Thoracic aorta (tissue), 2 donors: ENCODE results near the gene UBASH3B. TPM values are rescaled to one million over a fixed set of nuclear protein-coding genes. Genes with fewer than 3 reads are reported as not detected.

Experiments
- ATAC-seq: fragments of 150-250 bp; one replicate; pipeline ENCODE4 v1.8.0; 2017; ENCODE audit warnings: low read depth; ENCODE audit not compliant: insufficient number of reproducible peaks, low FRiP score
- DNase-seq: peaks from one replicate; pipeline ENCODE4 v3.0.0-alpha.2; 2020; ENCODE audit warnings: low spot score
- H3K27ac ChIP-seq, 2 donors: fragments of 200-600 bp; sonication (generic); 1 replicate in 1 of 2; 2 replicates in 1 of 2; pipeline ENCODE4 v1.5.1; 2016; ENCODE audit warnings: mild to moderate bottlenecking in 2 of 2, moderate library complexity in 2 of 2
- H3K27me3 ChIP-seq: fragments of 200-600 bp; sonication (generic); replicated peaks from 2 replicates; pipeline ENCODE4 v1.6.0; 2016; ENCODE audit warnings: mild to moderate bottlenecking; ENCODE audit not compliant: insufficient read depth
- H3K36me3 ChIP-seq: fragments of 200-600 bp; sonication (generic); one replicate; pipeline ENCODE4 v1.5.1; 2016
- H3K4me1 ChIP-seq, 2 donors: fragments of 200-600 bp; sonication (generic); 1 replicate in 1 of 2; 2 replicates in 1 of 2; pipeline versions ENCODE4 v1.5.1 to v1.6.0; 2016; ENCODE audit warnings: low read depth in 2 of 2, mild to moderate bottlenecking in 1 of 2; ENCODE audit not compliant: control insufficient read depth in 1 of 2
- H3K4me3 ChIP-seq: fragments of 200-600 bp; sonication (generic); 2 replicates; pipeline ENCODE4 v1.5.1; 2016; ENCODE audit warnings: mild to moderate bottlenecking
- H3K9me3 ChIP-seq: fragments of 200-600 bp; sonication (generic); 2 replicates; pipeline ENCODE4 v1.5.1; 2016
- CTCF ChIP-seq: fragments of 200-600 bp; sonication (generic); IDR thresholded peaks from one replicate; pipeline ENCODE4 v1.5.1; 2019; ENCODE audit warnings: antibody characterized with exemption
- total RNA-seq, 2 donors: library from RNA; depleted of rRNA; stranded (reverse); fragments of >200 nt; gene quantifications; one replicate each; pipeline versions ENCODE4 v1.1.0 to v1.2.3, GENCODE V29; 2016

The UBASH3B gene
- total RNA-seq, 2 donors from 2014 or later = 6.1 to 12.3 TPM

- no peaks in the 10 kb centered on the region for H3K27me3 ChIP-seq
- no peak overlapping the region for H3K4me3 ChIP-seq
- H3K27ac ChIP-seq = no peak overlapping the region
- DNase-seq (no peak), ATAC-seq (no peak)
- H3K4me1 ChIP-seq = no peaks in the 10 kb centered on the region
- H3K9me3 ChIP-seq = no peaks in the 10 kb centered on the region
- no peak for TF ChIP-seq CTCF
- no peaks in the 10 kb centered on the region for H3K36me3 ChIP-seq
These were observed 94.5 kb downstream of the UBASH3B start for GRCh38 chr11:122750049-122750448.

- no peak overlapping the region for H3K27ac ChIP-seq
- no peak for DNase-seq
- no peak for TF ChIP-seq CTCF
These were observed 96.0 kb downstream of the UBASH3B start for GRCh38 chr11:122751292-122752070.

GRCh38 chr11:122754028-122754427 is 98.5 kb downstream of the UBASH3B start:
- H3K9me3 ChIP-seq = no peaks in the 10 kb centered on the region
- no peaks in the 10 kb centered on the region for H3K4me1 ChIP-seq
- no peaks in the 10 kb centered on the region for H3K36me3 ChIP-seq
- H3K27ac ChIP-seq = no peak overlapping the region
- H3K4me3 ChIP-seq = no peak overlapping the region
- DNase-seq (no peak), ATAC-seq (no peak)
- no peaks in the 10 kb centered on the region for H3K27me3 ChIP-seq
- no peak for TF ChIP-seq CTCF

More at GRCh38 chr11:122751292-122752070, 96.0 kb downstream of the UBASH3B start:
- Histone ChIP-seq H3K36me3 (no peaks in the 10 kb centered on the region), H3K9me3 (no peaks in the 10 kb centered on the region), H3K4me3 (no peak overlapping the region), H3K27me3 (no peaks in the 10 kb centered on the region), H3K4me1 (no peaks in the 10 kb centered on the region)
- no peak for ATAC-seq

DNA sequence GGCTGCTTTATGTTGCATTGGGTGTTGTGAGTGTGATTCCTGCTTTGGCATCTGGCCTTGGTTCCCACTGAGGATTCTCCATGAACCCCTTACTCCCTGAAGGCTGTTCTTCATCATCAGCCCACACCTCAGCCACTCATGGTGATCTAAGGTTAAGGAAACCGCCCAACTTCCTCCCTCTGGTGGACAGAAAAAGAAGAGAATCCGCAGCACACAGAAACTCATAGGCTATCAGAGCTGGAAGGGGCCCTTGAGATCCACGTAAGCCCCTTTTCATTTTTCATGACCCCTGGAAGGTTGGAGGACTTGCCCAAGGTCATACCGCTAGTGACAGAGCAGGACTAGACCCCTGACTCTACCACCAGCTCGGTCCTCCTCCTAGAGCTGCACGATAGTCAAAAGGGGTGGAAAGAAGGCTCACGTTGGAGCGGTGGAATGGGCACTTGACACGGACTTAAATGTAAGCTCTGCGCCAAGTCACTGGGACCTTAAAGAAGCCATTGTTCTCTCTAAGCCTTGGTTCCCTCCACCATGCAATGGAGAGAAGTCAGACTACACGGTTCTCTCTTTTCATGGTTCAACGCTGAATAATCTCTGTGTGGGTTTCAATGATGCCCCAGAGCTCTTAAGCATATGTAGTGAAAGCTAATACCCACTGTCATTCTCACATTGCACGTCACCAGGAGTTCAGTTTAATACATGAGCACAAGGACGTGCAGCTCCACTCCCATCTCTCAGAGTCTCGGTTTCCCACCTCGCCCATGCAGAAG is 99.2 kb downstream of the UBASH3B start:
- TF ChIP-seq CTCF = peak; percentile 12
- no peak for ATAC-seq

GRCh38 chr11:122755409-122755808 is 99.9 kb downstream of the UBASH3B start:
- no peak for ATAC-seq
- Histone ChIP-seq H3K27me3 (no peaks in the 10 kb centered on the region), H3K27ac (no peak overlapping the region), H3K4me3 (no peak overlapping the region), H3K36me3 (no peaks in the 10 kb centered on the region), H3K9me3 (no peaks in the 10 kb centered on the region), H3K4me1 (no peaks in the 10 kb centered on the region)
- TF ChIP-seq CTCF = no peak
- no peak for DNase-seq

More for the DNA sequence above, 99.2 kb downstream of the UBASH3B start:
- no peaks in the 10 kb centered on the region for H3K9me3 ChIP-seq
- H3K27me3 ChIP-seq = no peaks in the 10 kb centered on the region
- DNase-seq = no peak
- H3K4me3 ChIP-seq = no peak overlapping the region
- H3K36me3 ChIP-seq = no peaks in the 10 kb centered on the region
- no peaks in the 10 kb centered on the region for H3K4me1 ChIP-seq
- no peak overlapping the region for H3K27ac ChIP-seq
